Superior temporal gyrus (tissue), 1 donor: ENCODE results near the gene CD248.
"Not testable (repeated sequence)": the region's sequence is repeated elsewhere in the genome, so short reads cannot be mapped to it uniquely, and the experiment has no call there.

Experiments
- DNase-seq: peaks from one replicate; pipeline ENCODE4 v3.0.0-alpha.2; 2016; ENCODE audit errors: extremely low spot score

The CD248 gene

GRCh38 chr11:66329165-66329673, 12.4 kb upstream of the CD248 start:
- DNase-seq: no peak

GRCh38 chr11:66328302-66329144, 11.7 kb upstream of the CD248 start:
- peak; percentile 85 for DNase-seq

GRCh38 chr11:66328031-66328301, 11.1 kb upstream of the CD248 start:
- DNase-seq: no peak

GRCh38 chr11:66327171-66328030, 10.6 kb upstream of the CD248 start:
- no peak for DNase-seq

GRCh38 chr11:66326261-66327111, 9.6 kb upstream of the CD248 start:
- no peak for DNase-seq

- no peak for DNase-seq
These were observed 8.4 kb upstream of the CD248 start for GRCh38 chr11:66325263-66325671.

- no peak for DNase-seq
These were observed 7.8 kb upstream of the CD248 start for GRCh38 chr11:66324664-66325063.

- no peak for DNase-seq
These were observed 6.8 kb upstream of the CD248 start for GRCh38 chr11:66323684-66324083.

GRCh38 chr11:66322732-66323427, 6.0 kb upstream of the CD248 start:
- DNase-seq: no peak

GRCh38 chr11:66321606-66322005, 4.8 kb upstream of the CD248 start:
- no peak for DNase-seq

GRCh38 chr11:66320748-66321147, 3.9 kb upstream of the CD248 start:
- not testable (repeated sequence) for DNase-seq

GRCh38 chr11:66320289-66320688, 3.4 kb upstream of the CD248 start:
- not testable (repeated sequence) for DNase-seq

- DNase-seq: no peak
These were observed 1.7 kb upstream of the CD248 start for GRCh38 chr11:66318600-66318970.

GRCh38 chr11:66317723-66318599, 1.1 kb upstream of the CD248 start:
- DNase-seq: no peak

GRCh38 chr11:66317322-66317722, 478 bp upstream of the CD248 start:
- no peak for DNase-seq

- no peak for DNase-seq
These were observed 678 bp downstream of the CD248 start for GRCh38 chr11:66315921-66316811.

- no peak for DNase-seq
These were observed 1.4 kb downstream of the CD248 start for GRCh38 chr11:66315498-66315885.

GRCh38 chr11:66314561-66315497, 2.0 kb downstream of the CD248 start:
- no peak for DNase-seq
